A549 (cell line): Measurements from ENCODE around the gene ANKRD12.
"Not testable (repeated sequence)": the region's sequence is repeated elsewhere in the genome, so short reads cannot be mapped to it uniquely, and the experiment has no call there.

ENCODE experiments used
- NFE2L2 ChIP-seq: fragments of 150-350 bp; conservative IDR thresholded peaks from 2 replicates; pipeline ENCODE4 v1.6.1; 2014; ENCODE audit warnings: low read length
- POLR2A ChIP-seq: IDR thresholded peaks from 2 replicates; pipeline ENCODE4 v1.6.1; 2012; ENCODE audit warnings: mild to moderate bottlenecking, low read length
- TF ChIP-seq, protein P1 (sequence below): fragments of >200 bp; sonication (Bioruptor Twin); formaldehyde crosslinking; IDR thresholded peaks from 3 replicates; pipeline ENCODE4 v1.5.1; 2016

DNA sequence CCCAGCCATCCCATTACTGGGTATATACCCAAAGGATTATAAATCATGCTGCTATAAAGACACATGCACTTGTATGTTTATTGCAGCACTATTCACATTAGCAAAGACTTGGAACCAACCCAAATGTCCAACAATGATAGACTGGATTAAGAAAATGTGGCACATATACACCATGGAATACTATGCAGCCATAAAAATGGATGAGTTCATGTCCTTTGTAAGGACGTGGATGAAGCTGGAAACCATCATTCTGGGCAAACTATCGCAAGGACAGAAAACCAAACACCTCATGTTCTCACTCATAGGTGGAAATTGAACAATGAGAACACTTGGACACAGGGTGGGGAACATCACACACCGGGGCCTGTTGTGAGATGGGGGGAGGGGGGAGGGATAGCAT lies 43.5 kb upstream of the ANKRD12 start:
- TF ChIP-seq, protein P1, sequence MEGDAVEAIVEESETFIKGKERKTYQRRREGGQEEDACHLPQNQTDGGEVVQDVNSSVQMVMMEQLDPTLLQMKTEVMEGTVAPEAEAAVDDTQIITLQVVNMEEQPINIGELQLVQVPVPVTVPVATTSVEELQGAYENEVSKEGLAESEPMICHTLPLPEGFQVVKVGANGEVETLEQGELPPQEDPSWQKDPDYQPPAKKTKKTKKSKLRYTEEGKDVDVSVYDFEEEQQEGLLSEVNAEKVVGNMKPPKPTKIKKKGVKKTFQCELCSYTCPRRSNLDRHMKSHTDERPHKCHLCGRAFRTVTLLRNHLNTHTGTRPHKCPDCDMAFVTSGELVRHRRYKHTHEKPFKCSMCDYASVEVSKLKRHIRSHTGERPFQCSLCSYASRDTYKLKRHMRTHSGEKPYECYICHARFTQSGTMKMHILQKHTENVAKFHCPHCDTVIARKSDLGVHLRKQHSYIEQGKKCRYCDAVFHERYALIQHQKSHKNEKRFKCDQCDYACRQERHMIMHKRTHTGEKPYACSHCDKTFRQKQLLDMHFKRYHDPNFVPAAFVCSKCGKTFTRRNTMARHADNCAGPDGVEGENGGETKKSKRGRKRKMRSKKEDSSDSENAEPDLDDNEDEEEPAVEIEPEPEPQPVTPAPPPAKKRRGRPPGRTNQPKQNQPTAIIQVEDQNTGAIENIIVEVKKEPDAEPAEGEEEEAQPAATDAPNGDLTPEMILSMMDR: not testable (repeated sequence)
- TF ChIP-seq POLR2A, NFE2L2: not testable (repeated sequence)
